HEK293T (cell line): ENCODE data around the gene FBXO9.

Source experiments
- FOXM1 ChIP-seq: fragments of 450-650 bp; IDR thresholded peaks from 2 replicates; pipeline ENCODE4 v1.6.1; 2017; ENCODE audit warnings: mild to moderate bottlenecking, borderline replicate concordance
- L3MBTL2 ChIP-seq: fragments of 450-650 bp; conservative IDR thresholded peaks from 2 replicates; pipeline ENCODE4 v1.6.1; 2016; ENCODE audit warnings: mild to moderate bottlenecking
- NFRKB ChIP-seq: fragments of 450-650 bp; IDR thresholded peaks from 2 replicates; pipeline ENCODE4 v1.6.1; 2016; ENCODE audit warnings: mild to moderate bottlenecking, moderate library complexity
- PKNOX1 ChIP-seq: fragments of 450-650 bp; IDR thresholded peaks from 2 replicates; pipeline ENCODE4 v1.6.1; 2016
- SUZ12 ChIP-seq: fragments of 450-650 bp; IDR thresholded peaks from 2 replicates; pipeline ENCODE4 v1.6.1; 2016; ENCODE audit warnings: mild to moderate bottlenecking
- TARDBP ChIP-seq: fragments of 450-650 bp; IDR thresholded peaks from 2 replicates; pipeline ENCODE4 v1.6.1; 2016

- TF ChIP-seq NFRKB (no peak), SUZ12 (no peak), TARDBP (no peak), PKNOX1 (no peak), FOXM1 (no peak), L3MBTL2 (no peak)
Measured at GRCh38 chr6:53112871-53113270, 47.7 kb downstream of the FBXO9 start.
